Measurements from ENCODE around the gene NUCB1.
A peak's percentile ranks its signal among the peaks of the same experiment; 100 is the strongest.

- TF ChIP-seq, protein P1, sequence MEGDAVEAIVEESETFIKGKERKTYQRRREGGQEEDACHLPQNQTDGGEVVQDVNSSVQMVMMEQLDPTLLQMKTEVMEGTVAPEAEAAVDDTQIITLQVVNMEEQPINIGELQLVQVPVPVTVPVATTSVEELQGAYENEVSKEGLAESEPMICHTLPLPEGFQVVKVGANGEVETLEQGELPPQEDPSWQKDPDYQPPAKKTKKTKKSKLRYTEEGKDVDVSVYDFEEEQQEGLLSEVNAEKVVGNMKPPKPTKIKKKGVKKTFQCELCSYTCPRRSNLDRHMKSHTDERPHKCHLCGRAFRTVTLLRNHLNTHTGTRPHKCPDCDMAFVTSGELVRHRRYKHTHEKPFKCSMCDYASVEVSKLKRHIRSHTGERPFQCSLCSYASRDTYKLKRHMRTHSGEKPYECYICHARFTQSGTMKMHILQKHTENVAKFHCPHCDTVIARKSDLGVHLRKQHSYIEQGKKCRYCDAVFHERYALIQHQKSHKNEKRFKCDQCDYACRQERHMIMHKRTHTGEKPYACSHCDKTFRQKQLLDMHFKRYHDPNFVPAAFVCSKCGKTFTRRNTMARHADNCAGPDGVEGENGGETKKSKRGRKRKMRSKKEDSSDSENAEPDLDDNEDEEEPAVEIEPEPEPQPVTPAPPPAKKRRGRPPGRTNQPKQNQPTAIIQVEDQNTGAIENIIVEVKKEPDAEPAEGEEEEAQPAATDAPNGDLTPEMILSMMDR (IDR thresholded peaks at IDR 0.05), result no peak
- TF ChIP-seq POLR2AphosphoS5 (IDR thresholded peaks at IDR 0.05), result peak; percentile 51 to 89 (median 76)
Observed at GRCh38 chr19:48926909-48927308, 26.8 kb downstream of the NUCB1 start.

Measured in stomach (tissue), 4 donors.